Measurements from ENCODE around the gene TCP11. TPM values are rescaled to one million over a fixed set of nuclear protein-coding genes. Genes with fewer than 3 reads are reported as not detected.

TCP11 gene
- 0.33 TPM in 1 of 2 replicates, not detected in the other for total RNA-seq

DNA sequence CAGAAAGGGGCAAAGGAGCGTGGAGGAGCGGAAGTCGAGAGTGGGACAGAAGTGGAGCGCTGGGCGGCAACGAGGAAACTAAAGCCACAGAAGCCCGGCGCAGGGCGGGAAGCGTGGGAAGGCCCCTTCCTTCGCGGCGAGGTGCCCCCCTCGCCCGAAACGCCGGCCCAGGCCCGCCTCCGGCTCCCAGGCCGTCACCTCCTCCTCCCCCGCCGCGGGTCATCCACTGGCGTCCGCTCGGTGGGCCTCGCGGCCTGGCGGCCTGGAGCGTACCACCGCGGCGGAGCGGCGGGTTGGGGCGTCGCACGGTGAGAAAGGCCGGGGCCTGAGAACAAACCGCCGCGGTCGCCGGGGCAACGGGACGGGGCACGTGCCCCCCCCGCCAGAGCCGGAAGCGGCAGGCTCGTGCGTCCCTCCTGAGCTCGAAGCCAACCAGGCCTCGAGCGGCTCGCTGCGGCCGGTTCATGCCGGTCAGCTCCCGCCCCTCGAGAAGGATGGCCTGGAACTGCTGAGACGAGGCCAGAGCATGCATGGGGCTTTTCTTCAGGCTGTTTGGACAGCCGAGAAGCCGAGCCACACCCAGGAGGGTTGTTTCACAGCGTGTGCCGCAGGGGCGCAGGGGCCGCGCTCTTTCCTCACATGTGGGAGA lies at the start of gene TCP11:
TSS of gene TCP11 (minus strand) at position 333 of the 649 bp plus-strand sequence. CDS start 469 bp downstream, outside the sequence.

Small RNAs within 50 kb of the gene (small RNA-seq; reads per million reads assigned to genes)
- not detected for gene AL138721.1

Other genes starting within 250 kb of the TCP11 start
- 1.3 and 1.7 TPM in 2 replicates for gene SCUBE3, start 72.6 kb upstream of the TCP11 start, total RNA-seq
- gene ZNF76, start 118.4 kb upstream of the TCP11 start, total RNA-seq = 22.3 and 24.8 TPM in 2 replicates
- gene DEF6, start 156.5 kb upstream of the TCP11 start, total RNA-seq = 0.96 and 0.98 TPM in 2 replicates
- gene PPARD, start 201.2 kb upstream of the TCP11 start, total RNA-seq = 5.2 and 10.8 TPM in 2 replicates

All from vein endothelial cell (primary cell).